ENCODE measurements around the gene FAH.

FAH gene

DNA sequence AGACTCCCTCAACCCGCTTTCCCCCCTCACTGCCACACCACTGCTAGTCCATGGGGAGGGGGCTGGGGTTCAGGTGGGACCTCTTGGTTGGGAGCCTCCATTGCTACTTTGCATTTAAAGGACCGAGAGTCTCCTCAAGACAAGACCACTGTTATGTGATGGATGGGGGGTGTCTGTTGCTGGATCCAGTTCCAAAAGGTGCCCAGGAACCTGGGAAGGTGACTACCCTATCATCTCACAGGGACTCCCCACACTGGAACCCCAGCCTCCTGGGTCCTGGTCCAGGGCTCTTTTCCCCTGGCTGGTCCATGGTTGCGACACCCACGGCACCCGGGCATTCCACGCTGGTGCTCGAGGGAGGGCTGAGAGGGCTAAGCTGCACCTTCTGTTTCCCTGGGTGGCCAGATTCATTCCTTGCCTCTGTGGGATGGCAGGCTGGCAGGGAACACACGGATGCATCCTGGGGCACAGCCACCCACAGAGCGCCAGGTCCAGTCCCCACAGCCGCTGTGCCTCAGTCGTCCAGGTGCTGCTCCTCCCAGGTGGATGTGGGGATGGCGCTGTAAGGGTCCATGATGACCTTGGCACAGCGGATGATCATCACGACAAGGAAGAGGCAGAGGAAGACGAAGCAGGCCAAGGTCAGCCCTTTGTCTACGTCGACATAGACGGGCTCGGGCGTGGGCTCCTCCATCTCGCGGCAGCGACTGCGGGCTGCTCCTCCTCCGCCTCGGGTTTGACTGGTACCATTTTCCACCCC is 48.6 kb downstream of the FAH start:
- no peak for ATAC-seq
- TF ChIP-seq ARNTL (CRISPR knock-in tag; IDR thresholded peaks at IDR 0.05; ENCODE audit: borderline replicate concordance, low read depth) (no peak), CSDC2 (CRISPR knock-in tag; IDR thresholded peaks at IDR 0.05) (no peak), ZNF70 (CRISPR knock-in tag; IDR thresholded peaks at IDR 0.05) (no peak), BACH2 (CRISPR knock-in tag; IDR thresholded peaks at IDR 0.05; ENCODE audit: borderline replicate concordance) (no peak)
- TF ChIP-seq, protein P1, sequence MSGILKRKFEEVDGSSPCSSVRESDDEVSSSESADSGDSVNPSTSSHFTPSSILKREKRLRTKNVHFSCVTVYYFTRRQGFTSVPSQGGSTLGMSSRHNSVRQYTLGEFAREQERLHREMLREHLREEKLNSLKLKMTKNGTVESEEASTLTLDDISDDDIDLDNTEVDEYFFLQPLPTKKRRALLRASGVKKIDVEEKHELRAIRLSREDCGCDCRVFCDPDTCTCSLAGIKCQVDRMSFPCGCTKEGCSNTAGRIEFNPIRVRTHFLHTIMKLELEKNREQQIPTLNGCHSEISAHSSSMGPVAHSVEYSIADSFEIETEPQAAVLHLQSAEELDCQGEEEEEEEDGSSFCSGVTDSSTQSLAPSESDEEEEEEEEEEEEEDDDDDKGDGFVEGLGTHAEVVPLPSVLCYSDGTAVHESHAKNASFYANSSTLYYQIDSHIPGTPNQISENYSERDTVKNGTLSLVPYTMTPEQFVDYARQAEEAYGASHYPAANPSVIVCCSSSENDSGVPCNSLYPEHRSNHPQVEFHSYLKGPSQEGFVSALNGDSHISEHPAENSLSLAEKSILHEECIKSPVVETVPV (CRISPR knock-in tag; IDR thresholded peaks at IDR 0.05), result no peak
- TF ChIP-seq, protein P2, sequence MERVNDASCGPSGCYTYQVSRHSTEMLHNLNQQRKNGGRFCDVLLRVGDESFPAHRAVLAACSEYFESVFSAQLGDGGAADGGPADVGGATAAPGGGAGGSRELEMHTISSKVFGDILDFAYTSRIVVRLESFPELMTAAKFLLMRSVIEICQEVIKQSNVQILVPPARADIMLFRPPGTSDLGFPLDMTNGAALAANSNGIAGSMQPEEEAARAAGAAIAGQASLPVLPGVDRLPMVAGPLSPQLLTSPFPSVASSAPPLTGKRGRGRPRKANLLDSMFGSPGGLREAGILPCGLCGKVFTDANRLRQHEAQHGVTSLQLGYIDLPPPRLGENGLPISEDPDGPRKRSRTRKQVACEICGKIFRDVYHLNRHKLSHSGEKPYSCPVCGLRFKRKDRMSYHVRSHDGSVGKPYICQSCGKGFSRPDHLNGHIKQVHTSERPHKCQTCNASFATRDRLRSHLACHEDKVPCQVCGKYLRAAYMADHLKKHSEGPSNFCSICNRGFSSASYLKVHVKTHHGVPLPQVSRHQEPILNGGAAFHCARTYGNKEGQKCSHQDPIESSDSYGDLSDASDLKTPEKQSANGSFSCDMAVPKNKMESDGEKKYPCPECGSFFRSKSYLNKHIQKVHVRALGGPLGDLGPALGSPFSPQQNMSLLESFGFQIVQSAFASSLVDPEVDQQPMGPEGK (CRISPR knock-in tag; IDR thresholded peaks at IDR 0.05; ENCODE audit: borderline replicate concordance), result no peak
- TF ChIP-seq, protein P3, sequence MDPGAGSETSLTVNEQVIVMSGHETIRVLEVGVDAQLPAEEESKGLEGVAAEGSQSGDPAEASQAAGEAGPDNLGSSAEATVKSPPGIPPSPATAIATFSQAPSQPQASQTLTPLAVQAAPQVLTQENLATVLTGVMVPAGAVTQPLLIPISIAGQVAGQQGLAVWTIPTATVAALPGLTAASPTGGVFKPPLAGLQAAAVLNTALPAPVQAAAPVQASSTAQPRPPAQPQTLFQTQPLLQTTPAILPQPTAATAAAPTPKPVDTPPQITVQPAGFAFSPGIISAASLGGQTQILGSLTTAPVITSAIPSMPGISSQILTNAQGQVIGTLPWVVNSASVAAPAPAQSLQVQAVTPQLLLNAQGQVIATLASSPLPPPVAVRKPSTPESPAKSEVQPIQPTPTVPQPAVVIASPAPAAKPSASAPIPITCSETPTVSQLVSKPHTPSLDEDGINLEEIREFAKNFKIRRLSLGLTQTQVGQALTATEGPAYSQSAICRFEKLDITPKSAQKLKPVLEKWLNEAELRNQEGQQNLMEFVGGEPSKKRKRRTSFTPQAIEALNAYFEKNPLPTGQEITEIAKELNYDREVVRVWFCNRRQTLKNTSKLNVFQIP (CRISPR knock-in tag; IDR thresholded peaks at IDR 0.05; ENCODE audit: borderline replicate concordance, low read depth), result no peak
- TF ChIP-seq, protein P4, sequence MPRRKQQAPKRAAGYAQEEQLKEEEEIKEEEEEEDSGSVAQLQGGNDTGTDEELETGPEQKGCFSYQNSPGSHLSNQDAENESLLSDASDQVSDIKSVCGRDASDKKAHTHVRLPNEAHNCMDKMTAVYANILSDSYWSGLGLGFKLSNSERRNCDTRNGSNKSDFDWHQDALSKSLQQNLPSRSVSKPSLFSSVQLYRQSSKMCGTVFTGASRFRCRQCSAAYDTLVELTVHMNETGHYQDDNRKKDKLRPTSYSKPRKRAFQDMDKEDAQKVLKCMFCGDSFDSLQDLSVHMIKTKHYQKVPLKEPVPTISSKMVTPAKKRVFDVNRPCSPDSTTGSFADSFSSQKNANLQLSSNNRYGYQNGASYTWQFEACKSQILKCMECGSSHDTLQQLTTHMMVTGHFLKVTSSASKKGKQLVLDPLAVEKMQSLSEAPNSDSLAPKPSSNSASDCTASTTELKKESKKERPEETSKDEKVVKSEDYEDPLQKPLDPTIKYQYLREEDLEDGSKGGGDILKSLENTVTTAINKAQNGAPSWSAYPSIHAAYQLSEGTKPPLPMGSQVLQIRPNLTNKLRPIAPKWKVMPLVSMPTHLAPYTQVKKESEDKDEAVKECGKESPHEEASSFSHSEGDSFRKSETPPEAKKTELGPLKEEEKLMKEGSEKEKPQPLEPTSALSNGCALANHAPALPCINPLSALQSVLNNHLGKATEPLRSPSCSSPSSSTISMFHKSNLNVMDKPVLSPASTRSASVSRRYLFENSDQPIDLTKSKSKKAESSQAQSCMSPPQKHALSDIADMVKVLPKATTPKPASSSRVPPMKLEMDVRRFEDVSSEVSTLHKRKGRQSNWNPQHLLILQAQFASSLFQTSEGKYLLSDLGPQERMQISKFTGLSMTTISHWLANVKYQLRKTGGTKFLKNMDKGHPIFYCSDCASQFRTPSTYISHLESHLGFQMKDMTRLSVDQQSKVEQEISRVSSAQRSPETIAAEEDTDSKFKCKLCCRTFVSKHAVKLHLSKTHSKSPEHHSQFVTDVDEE (CRISPR knock-in tag; IDR thresholded peaks at IDR 0.05), result no peak

DNA sequence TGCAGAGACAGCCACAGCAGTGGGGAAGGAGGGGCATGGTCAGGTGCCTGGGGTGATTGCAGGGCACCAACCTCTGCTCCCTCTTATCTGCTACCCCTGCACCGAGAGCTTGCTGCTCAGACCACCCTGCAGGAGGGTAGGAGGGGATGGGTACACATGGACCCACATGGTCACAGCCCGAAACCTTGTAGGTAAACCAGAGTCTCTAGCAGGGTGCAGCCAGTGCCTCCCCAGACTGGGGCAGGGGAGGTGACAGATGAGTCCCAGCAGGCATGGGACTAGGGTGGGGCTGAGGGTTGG is 49.2 kb downstream of the FAH start:
- ATAC-seq, result no peak

DNA sequence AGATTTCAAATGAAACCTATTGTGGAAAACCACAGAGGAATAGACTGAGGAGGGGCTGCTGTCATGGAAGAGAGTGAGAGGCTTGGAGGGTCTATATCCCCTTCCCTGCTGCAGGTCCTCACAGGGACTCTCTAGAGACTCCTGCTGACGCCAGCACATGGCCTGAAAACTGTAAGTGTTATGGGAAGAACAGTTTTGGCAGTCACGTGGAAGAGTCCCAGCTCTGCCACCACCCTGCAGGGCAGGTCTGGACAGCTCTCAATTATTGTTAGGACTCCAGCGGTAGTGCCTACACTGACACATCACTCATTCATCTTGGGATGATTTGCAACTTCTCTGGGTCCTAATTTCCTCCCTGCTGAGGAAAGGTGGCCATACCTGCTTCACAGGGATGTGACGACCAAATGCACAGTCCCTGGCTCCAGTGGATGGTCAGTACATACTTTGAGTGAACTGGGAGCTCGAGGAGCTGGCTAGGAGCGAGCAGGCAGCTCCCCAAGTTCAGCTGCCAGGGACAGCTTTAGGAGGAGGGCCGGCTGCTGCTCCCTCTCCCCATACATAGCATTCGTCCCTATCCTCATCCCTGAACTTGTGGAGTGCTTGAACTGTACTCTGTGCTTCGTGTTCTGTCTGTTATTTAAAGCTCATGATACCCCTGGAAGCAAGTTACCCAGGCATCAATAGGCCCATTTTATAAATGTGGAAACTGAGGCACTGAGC is 50.0 kb downstream of the FAH start:
- TF ChIP-seq BACH2 (CRISPR knock-in tag; IDR thresholded peaks at IDR 0.05; ENCODE audit: borderline replicate concordance) (no peak), PPARA (CRISPR knock-in tag; IDR thresholded peaks at IDR 0.05; ENCODE audit: borderline replicate concordance) (no peak), ARNTL (CRISPR knock-in tag; IDR thresholded peaks at IDR 0.05; ENCODE audit: borderline replicate concordance, low read depth) (no peak)
- TF ChIP-seq, protein P5, sequence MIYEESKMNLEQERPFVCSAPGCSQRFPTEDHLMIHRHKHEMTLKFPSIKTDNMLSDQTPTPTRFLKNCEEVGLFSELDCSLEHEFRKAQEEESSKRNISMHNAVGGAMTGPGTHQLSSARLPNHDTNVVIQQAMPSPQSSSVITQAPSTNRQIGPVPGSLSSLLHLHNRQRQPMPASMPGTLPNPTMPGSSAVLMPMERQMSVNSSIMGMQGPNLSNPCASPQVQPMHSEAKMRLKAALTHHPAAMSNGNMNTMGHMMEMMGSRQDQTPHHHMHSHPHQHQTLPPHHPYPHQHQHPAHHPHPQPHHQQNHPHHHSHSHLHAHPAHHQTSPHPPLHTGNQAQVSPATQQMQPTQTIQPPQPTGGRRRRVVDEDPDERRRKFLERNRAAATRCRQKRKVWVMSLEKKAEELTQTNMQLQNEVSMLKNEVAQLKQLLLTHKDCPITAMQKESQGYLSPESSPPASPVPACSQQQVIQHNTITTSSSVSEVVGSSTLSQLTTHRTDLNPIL (CRISPR knock-in tag; IDR thresholded peaks at IDR 0.05; ENCODE audit: low read depth), result no peak
- ATAC-seq, result no peak; the same call in 2 of the 3 replicates

More for the DNA sequence above, 49.2 kb downstream of the FAH start:
- TF ChIP-seq BACH2 (CRISPR knock-in tag; IDR thresholded peaks at IDR 0.05; ENCODE audit: borderline replicate concordance), result no peak
- TF ChIP-seq ZFP30 (CRISPR knock-in tag; IDR thresholded peaks at IDR 0.05), result no peak
- TF ChIP-seq, protein P5 (CRISPR knock-in tag; IDR thresholded peaks at IDR 0.05; ENCODE audit: low read depth), result no peak
- TF ChIP-seq ZFP3 (CRISPR knock-in tag; IDR thresholded peaks at IDR 0.05), result no peak

DNA sequence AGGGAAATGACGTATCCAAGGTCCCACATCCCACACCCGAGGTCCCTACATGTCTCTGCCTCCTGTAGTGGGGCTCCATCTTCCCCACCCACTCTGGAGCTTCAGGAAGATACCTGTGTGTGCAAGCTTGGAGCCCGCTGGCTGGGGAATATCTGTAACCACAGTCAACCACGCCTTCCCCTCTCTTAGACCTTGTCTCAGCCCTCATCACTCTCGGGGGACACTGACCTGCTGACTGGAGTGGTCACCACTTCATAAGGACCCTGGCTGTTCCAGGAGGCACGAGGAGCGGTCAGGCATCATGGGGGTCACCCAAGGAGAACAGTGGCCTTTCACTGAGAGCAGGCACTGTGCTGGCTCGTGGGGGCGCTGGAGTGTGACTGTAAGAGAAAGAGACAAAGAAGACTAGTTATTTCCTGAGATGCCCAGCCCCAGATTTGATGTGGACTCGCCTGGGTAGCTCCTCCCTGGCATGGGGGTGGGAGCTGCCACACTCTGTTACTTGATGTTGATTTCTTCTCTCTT is 50.6 kb downstream of the FAH start:
- ATAC-seq, result no peak
- TF ChIP-seq ZFP30 (CRISPR knock-in tag; IDR thresholded peaks at IDR 0.05) (no peak), RARB (CRISPR knock-in tag; IDR thresholded peaks at IDR 0.05) (no peak), TOX (CRISPR knock-in tag; IDR thresholded peaks at IDR 0.05; ENCODE audit: borderline replicate concordance) (no peak), ZNF70 (CRISPR knock-in tag; IDR thresholded peaks at IDR 0.05) (no peak), ZNF565 (CRISPR knock-in tag; conservative IDR thresholded peaks at IDR 0.05; ENCODE audit: low read depth) (no peak), ZNF8 (CRISPR knock-in tag; IDR thresholded peaks at IDR 0.05) (no peak)
- TF ChIP-seq, protein P3 (CRISPR knock-in tag; IDR thresholded peaks at IDR 0.05; ENCODE audit: borderline replicate concordance, low read depth), result no peak
- TF ChIP-seq, protein P2 (CRISPR knock-in tag; IDR thresholded peaks at IDR 0.05; ENCODE audit: borderline replicate concordance), result no peak
